HG02885 (cell line): ENCODE measurements around the gene SGSH.
"Not testable (repeated sequence)": the region's sequence is repeated elsewhere in the genome, so short reads cannot be mapped to it uniquely, and the experiment has no call there.

ENCODE experiments used
- ATAC-seq: cut with Tn5 transposase; IDR thresholded peaks from one replicate; pipeline ENCODE4 v1.9.1; 2021; ENCODE audit warnings: mild to moderate bottlenecking; ENCODE audit not compliant: unreplicated experiment, poor library complexity

The SGSH gene

GRCh38 chr17:80220054-80220735 lies at the start of gene SGSH, which contains the start of gene SLC26A11:
Gene SGSH, minus strand, starts transcription at chr17:80220333. Its CDS starts 20 bp downstream, at chr17:80220313.
Gene SLC26A11, plus strand, starts transcription at chr17:80220427. Its CDS starts 1,134 bp downstream, at chr17:80221561.
- ATAC-seq, result peak; percentile 58

DNA sequence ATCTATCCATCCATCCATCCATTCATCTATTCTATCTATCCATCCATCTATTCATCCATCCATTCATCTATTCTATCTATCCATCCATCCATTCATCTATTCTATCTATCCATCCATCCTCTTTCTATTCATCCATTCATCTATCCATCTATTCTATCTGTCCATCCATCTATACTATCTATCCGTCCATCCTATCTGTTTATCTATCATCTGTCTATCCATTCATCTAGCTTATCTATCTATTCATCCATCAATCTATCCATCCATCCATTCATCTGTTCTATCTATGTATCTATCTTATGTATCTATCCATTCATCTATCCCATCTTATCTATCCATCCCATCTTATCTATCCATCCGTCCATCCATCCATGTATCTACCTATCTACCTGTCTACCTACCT lies 49.3 kb upstream of the SGSH start:
- no peak for ATAC-seq

- no peak for ATAC-seq
These were observed 48.3 kb upstream of the SGSH start for GRCh38 chr17:80268427-80268826.

DNA sequence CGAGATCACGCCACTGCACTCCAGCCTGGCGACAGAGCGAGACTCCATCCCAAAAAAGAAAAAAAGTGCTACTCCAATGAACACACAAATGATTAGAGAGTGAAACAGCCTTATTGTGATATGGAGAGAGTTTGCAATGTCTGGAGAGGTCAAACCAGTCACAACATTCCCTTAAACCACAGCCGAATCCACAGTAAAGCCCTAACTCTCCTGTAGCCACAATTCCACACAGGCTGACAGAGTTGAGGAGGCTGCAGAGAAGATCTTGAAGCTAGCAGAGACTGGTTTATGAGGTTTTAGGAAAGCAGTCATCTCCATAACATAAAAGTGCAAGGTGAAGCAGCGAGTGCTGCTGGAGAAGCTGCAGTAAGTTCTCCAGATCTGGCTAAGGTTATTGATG lies 47.3 kb upstream of the SGSH start:
- no peak for ATAC-seq

DNA sequence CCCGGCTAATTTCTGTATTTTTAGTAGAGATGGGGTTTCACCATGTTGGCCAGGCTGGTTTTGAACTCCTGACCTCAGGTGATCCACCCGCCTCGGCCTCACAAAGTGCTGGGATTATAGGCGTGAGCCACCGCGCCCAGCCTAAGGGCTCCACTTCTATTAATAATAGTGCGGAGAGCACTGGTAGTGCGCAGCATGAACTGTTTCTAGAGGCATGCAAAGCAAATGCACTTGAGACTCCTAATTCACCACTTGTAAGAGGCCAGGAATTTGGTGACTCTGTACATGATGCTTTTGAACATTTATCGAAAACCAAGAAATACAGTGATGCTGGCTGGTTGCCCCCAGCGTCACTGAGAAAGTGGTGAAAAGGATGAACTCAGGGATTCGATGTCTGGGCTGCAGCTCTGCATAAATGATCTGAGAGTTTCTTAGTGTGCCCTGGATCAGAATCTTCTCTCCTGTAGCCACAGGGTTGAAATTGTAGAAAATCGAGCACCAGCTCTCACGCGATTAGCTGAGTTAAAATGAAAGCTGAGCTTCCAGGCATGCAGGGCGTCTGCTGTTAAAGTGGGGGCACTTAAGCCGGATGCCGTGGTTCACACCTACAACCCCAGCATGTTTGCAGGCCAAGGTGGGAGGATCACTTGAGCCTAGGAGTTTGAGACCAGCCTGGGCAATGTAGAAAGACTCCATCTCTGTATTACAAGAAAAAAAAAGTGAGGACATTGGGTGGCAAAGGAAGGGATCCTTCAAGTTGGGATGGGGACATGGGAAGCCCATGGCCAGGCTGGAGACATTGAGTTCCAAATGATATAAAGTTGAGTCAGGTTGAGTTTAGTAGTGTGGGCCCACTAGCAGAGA lies 45.3 kb upstream of the SGSH start:
- no peak for ATAC-seq

DNA sequence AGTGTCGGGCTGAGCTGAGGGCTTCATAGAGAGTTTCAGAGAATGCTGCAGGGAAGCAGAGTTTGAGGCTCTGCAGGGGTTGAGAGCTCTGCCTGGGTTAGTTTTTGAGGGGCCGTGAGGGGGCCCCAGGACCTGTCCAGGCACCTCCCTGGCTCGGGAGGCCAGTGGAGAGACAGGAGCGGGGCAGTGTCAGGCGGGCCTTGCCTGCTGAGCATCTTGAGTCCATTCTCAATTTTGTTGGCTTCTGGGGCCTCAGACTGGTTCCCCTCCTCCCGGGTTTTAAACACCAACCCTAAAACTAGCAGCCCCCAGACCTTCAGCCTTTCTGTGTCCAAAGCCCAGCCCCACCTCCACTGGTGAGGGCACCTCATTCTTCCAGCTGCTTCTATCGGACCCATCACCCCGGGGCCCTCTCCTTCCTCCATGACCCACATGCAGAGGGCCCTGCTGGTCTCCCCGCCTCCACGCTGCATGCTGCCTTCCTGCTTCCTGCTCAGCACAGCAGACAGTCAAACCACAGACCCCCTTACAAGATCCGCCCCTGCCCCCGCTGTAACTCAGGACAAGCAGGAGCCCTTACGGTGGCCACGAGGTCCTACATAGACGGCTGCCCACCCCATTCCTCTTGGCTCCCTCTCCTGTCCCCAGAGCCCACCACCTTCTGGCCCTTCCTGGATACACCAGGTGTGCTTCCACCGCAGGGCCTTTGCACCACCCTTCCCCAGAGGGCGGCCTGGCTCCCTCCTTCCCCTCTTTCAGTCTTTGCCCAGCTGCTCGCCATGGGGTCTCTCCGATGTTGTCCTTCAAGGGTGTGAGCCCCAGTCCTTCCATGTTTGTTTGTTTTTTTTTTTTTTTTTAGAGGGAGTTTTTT lies 44.3 kb upstream of the SGSH start:
- no peak for ATAC-seq

GRCh38 chr17:80263253-80264204 lies 43.4 kb upstream of the SGSH start:
- peak; percentile 37 for ATAC-seq

- ATAC-seq, result no peak
These were observed 42.7 kb upstream of the SGSH start for GRCh38 chr17:80262775-80263244.

GRCh38 chr17:80262291-80262690 lies 42.2 kb upstream of the SGSH start:
- ATAC-seq, result no peak

- ATAC-seq, result no peak
These were observed 41.8 kb upstream of the SGSH start for GRCh38 chr17:80261895-80262279.

GRCh38 chr17:80261159-80261894 lies 41.2 kb upstream of the SGSH start:
- no peak for ATAC-seq

DNA sequence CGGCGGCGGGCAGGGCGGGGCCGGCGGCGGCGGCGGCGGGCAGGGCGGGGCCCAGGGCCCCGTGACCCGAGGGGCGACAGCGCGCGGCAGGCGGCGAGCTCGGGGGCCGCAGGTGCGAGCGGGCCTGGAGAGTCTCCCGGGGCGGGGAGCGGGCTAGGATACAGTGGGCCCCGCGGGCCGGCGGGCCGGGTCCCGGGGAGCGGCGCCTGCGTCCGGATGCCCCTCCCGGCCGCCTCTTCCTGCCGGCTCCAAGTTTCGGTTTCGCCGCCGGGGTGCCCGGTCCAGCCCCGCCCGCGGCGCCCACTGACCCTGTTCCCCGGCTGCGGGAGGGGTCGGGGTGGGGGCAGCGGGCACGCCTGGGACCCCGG lies 40.6 kb upstream of the SGSH start, which contains the start of gene RNF213:
Gene RNF213 (plus strand): TSS at position 62 of the 368 bp plus-strand sequence. CDS start 2,830 bp downstream, outside the sequence.
- ATAC-seq, result peak; percentile 29

DNA sequence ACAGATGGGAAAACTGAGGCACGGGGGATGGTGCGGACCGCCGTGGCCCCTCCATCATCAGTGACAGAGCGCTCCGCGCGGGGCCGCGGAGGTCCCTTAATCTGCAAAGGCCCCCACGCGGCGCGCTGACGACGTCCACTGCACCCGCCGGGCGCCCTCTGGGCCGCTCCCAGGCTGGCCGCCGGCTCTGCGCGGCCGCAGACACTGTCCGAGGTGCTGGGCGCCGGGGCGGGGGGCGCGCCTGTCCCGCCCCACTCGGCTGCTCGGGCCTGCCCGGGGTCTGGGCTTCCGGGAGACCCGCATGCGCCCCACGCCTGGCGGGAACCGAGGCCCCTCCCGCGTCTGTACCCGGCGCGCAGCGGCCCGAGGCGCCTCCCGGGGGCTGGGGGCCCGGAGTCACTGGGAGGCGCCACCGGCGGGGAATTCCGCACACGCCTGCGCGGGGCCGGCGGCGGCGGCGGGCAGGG lies 40.0 kb upstream of the SGSH start:
- peak; percentile 42 for ATAC-seq

- no peak for ATAC-seq
These were observed 39.4 kb upstream of the SGSH start for GRCh38 chr17:80259457-80260068.

- not testable (repeated sequence) for ATAC-seq
These were observed 38.2 kb upstream of the SGSH start for GRCh38 chr17:80258296-80258695.

DNA sequence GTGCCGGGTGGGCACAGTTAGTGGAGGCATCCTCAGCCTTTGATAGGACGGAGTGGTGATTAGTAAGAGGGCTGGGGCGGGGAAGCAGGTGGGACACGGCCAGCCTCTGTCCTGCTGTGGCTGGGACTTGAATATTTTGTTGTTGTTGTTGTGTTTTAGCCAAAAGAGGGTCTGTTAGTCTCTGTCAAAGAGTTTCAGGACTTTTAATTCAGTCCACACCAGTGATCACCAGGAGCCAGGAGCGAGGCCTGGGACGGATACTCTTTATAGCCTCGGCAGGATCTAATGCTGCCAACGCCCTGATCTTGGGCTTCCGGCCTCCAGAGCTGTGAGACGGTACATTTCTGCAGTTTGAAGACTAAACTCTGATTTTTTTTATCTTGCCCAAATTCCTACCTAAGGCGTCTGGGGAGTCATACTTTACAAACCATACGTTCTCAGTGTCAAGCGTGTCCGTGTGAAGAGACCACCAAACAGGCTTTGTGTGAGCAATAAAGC lies 37.6 kb upstream of the SGSH start:
- ATAC-seq, result no peak

GRCh38 chr17:80256034-80256350 lies 35.9 kb upstream of the SGSH start:
- ATAC-seq, result no peak
